ENCODE data around the gene COA5.
A peak's percentile ranks its signal among the peaks of the same experiment; 100 is the strongest.

The COA5 gene, protein sequence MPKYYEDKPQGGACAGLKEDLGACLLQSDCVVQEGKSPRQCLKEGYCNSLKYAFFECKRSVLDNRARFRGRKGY

DNA sequence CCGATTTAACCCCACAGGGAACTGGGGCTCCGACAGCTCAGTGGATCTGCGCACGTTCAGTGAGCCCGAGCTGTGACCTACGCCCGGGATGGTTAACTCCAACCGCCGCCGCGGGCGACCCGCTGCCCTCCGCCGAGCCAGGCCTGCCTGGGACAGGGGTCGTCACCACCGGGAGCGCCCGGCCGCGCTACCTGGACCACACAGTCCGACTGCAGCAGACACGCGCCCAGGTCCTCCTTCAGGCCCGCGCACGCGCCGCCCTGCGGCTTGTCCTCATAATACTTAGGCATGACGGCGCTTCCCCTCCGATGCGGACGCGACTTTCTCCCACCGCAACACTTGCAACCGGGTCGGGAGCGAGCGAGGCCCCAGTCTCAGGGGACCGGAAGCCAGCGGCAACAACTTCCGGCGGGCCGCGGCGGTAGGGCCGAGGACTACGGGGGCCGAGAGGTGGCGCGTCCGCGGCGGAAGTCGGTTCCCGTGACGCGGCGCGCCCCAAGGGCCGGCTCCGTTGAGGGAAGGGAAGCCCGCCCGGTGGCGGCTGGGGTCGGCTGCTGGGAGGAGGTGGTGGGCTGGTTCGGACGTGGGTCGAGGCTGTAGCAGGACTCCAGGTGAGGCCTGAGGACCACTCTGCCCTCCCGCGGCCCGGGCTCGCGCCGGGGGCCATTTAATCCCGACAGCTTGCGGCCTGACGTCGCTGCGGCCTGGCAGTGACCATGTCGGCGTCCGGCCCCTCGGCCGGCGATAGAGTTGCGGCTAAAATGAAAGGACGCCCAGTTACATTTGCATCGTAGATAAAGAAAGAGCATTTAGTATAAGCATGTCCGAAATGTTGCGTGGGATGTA is at the start of gene COA5, which contains the start of gene UNC50:
Gene COA5 (minus strand): TSS at position 397 of the 846 bp plus-strand sequence. CDS start 107 bp downstream, at position 290.
Gene UNC50 (plus strand): TSS at position 474 of the 846 bp plus-strand sequence. CDS start 1,171 bp downstream, outside the sequence.
- peak; percentile 91 for DNase-seq

DNA sequence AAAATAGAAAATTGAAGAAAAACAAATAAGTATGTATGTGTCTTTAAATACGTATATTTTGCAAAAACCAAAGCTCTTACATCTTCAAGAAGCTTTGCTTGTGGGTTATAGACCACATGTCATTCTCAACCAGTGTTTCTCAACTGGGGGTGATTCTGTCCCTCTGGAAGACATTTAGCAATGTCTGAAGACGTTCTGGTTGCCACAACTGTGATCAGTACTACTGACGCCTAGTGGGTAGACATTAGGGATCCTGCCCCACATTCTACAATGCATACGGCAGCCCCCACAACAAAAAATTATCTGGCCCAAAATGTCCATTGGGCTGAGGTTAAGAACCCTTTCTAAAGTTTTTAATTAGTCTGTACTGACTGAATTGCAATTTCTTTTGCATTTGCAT is 48.5 kb upstream of the COA5 start:
- DNase-seq: no peak

DNA sequence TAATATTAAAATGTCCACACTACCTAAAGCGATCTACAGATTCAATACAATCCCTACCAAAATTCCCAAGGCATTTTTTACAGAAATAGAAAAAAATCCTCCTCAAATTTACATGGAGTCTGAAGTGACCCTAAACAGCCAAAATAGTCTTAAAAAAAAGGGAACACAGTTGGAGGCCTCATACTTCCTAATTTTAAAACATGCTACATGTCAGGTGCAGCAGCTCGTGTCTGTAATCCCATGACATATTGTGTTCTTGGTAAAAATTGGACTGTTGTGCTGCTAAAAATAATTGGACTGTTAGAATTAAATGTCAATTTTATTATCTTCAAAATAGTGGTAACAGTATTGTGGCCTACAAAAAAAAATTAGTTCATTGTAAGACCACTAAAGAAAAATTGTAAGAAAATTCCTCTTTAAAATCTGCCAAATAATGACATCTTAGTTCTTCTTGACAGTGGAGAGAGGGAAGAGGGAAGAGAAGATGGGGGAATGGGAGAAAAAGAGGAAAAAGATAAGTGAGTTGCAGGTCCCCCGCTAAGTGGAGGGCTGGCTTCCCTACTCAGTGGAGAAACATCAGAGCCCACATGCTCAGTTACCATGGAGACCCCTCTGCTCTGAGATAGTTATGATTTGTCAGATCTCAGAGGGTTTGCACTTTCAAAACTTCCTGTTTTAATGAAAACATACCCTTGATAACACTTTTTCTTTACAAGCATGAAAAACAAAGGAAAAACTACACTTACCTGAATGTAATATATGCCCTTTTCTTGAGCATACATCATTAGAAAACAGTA is 46.6 kb upstream of the COA5 start:
- no peak for DNase-seq

DNA sequence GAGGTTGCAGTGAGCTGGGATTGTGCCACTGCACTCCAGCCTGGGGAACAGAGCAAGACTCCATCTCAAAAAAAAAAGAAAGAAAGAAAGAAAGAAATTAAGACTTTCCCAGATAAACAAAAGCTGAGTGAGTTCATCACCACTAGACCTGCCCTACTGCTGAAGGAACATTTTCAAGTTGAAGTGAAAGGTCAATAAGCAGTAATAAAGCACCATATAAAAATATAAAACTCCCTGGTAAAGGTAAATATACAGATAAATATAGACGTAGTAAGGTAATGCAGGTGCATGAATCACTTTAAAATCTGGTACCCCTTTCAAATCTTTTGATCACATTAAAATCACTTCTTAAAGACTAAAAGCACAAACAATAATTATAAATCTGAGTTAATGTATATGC is 42.7 kb upstream of the COA5 start:
- DNase-seq: no peak

DNA sequence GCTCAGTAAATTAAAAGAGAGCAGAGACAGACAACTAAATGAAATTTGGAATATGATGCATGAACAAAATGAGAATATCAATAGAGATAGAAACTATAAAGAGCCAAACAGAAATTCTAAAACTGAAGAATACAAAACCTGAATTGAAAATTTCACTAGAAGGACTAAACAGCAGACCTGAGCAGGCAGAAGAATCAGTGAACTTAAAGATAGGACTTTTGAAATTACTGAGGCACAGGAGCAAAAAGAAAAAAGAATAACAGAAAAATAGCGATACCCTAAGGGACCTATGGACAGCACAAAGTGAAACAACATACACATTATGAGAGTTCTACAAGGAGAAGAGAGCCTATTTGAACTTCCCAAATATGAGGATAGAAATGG is 41.7 kb upstream of the COA5 start:
- no peak for DNase-seq

DNA sequence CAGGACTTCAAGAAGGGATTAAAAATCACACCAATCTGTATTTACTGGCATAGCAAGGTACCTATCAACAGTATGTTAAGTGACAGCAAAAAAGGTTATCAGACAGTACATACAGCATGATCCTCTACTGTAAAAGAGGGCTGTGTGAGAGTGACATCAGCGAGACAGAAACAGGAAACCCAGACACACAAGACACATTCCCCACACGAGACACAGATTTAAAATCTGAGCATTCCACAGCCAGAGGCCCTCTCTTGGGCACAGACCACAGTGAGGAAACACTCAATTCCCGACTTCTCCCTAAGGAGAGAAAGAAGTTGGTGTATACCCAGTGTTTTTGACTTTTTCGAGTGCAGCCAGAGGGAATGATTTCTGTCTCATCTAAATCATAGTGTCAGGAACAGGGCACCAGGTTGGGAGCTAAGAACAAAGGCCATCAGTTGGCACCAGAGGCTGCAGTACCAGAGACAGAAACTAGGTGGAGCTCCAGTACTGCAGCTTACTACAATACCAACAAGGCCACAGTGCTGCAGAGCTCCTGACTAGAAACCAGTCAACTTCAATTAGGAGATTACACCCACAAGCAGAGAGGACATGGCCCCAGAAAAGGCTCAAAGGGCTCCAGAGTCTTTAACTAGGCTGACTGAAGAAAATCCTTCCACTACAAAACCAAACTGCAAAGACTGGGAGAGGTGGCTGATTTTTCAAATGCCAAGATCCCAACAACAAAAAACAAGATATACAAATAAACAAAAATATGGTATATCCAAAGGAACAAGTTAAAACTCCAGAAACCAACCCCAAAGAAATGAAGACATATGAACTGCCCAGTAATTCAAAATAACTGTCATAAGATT is 41.1 kb upstream of the COA5 start:
- peak; percentile 68 for DNase-seq

DNA sequence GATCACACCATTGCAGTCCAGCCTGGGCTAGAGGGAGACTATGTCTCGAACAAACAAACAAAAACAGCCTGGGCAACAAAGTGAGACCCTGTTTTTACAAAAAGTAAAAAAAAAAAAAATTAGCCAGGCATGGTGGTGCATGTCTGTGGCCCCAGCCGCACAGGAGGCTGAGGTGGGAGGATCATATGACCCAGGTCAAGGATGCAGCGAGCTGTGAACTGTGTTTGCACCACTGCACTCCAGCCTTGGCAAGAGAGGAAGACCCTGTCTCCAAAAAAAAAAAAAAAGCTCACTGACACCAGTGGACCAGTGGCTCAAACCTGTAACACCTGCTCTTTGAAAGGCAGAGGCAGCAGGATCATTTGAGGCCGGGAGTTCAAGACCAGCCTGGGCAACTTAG is 40.1 kb upstream of the COA5 start:
- DNase-seq: no peak

DNA sequence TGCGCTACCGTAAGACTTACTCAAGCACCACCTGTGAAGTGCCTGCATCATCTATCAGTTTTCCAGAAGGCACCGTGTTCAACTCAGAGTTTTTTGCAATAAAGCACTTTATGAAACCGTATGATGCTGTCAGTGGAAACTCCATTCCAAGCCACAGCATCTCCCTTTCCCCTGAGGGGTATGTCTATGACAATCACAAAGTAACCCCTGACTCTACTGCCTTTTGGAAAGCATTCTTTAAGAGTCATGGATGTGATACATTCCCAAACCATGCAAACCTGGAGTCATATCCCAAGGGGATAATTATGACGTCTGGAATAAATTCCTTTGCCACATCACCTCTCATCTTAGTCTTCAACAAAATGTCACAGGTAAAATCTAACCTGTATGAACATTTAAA is 39.3 kb upstream of the COA5 start:
- DNase-seq: no peak

DNA sequence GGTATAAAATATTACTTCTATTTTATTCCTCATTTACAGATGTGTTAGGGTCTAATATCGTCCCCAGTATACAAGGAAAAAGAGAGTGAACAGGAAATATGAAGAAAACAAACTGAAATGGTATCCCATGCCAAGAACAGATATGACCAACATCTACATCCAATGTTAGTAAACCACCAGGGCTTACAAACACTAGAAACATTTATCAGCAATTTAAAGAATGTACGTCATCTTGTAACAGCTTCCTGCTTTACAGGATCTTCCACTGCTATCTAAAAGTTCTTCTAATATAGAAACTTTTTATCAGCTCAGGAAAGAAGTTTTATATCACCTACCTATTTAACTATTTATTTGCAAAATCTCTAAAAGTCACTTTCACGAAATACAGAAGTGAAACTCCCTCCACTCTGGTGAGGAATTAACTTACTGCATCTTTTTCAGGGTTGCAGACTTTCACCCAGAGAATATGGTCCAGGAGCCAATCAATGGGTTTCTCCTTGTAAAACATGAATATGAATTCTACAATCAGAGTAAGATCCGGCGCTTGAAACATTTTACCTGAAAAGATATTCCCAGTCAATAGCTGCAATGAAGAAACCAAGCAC is 35.3 kb upstream of the COA5 start:
- DNase-seq: peak; percentile 14

DNA sequence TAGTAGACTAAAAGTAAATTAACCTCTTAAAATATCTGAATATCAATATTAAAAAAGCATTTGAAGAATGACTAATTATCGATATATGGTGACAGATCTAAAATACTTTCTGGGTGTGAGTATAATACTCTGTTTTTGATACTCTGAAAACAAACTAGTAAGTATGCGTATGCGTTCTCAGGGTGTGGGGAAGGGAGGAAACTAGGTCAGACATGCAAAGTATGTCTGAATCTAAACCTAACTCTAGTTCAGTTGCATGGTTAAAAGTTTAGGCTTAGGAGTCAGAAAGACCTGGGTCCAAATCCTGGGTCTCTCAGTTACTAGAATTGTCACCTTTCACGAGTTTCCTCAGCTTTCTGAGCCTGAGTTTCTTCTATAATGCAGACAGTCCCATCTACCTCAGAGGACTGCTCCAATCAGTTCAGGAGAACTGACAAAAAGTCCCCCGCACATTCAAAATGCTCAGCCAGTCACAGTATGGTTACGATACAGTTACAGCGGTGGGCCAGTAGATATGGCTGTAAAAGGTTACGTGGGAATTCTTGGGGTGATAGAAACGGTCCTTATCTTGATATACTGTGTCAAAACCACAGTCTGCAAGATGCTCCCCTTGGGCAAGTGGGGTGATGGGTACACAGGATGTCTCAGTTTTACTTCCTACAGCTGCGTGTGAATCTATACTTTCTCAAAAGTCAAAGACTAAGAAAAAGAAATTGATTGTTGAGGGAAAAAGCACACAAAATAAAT is 29.3 kb upstream of the COA5 start:
- DNase-seq: no peak

DNA sequence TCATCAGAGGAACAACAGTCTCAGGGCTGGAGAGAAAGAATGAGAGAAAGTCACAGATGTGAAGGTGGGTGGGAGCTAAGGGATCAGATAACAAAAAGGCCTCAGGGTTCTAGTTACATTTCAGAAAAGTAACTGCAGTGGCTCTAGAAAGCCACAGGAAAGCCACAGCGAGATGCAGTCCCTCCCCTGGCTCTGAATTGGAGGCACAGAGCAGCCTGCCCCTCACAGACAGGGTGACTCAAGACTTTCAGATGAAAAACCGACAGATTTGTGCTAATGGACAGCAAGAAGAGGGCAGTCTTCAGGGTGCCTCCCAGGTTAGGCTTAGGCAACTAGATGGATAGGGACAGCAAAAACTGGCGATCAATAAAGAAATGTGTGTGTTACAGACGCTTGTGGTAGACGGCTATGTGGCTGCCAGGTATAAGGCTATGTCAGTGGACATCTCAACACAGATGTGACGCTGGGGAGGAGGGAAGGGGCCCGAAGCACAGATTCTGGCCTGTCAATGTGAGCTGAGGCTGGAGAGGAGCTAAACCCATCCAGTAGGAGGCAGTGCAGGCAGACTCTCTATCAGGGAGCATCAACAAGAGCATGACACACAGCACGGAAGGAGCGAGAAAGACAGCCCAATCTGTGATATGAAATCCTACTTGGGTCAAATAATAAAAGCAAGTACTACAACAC is 26.2 kb upstream of the COA5 start:
- DNase-seq: peak; percentile 7

DNA sequence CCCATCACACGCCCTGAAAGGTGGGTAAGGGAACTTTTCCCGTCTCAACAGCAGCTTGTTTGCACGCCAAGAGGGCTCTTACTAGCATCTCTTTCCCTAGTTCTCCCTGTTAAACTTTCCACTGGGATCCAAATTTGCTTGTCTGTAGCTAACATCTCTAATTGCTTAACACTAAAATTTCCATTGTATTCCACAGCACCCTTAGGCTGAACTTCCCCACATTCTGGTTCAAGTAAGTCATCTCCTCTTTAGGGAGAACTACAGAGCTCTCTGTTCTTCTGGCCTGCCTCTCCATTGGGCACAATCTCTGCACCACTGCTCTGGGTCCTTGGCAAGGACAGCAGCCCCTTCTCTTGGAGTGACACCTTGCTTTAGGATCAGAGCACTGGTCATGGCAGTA is 24.0 kb upstream of the COA5 start:
- DNase-seq: no peak

DNA sequence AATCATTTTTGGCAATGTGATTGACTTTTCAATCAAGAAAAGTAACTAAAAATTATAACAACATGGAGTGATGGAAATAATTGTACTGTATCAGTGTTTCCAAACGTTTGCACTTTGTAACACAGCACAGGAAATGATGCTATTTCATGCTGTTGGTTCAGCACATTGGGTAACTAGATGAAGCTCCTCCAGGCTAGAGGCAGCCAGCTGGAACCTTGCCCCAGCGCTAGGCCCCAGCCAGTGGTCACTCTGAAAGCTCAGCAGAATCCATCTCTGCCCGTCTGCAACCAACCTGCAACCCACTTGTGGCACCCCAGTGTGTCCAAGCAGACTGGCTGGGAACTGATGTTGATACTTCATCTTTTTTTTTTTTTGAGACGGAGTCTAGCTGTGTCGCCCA is 15.3 kb upstream of the COA5 start:
- no peak for DNase-seq

DNA sequence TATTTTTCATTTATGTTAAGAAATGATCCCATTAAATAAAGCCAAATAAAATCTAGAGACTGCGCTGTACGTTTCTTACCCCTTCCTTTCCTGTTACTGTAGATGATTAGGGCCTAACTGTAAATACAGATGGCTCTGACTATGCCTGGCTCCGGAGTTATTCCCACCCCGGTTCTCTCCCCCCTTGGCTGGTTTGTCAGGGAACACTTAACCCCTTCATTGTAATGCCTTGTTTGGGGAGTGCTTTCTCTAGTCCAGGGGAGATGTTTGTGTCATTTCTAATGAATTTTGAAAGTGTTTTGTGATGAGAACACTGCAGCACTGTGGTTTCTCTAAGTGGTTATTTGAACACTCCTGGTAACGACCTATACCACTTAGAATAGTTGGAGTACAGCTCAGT is 8.8 kb upstream of the COA5 start:
- no peak for DNase-seq

DNA sequence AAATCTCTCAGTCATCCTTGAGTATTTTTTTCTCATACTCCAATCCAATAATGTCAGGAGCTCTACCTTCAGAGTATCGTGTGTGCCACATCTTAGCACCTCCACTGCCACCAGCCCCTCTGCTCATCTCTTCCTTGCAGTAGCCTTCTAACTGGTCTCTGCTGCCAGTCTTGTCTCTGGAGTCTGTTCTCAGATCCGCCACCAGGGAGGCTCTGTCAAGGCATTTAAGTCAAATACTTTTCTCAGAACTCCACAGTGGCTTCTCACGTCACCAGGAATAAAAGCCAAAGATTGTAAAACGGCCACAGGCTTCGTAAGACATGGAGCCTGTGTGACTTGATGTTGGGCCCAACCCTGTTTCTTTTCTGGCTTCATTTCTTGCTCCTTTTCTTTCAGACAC is 7.2 kb upstream of the COA5 start:
- no peak for DNase-seq

DNA sequence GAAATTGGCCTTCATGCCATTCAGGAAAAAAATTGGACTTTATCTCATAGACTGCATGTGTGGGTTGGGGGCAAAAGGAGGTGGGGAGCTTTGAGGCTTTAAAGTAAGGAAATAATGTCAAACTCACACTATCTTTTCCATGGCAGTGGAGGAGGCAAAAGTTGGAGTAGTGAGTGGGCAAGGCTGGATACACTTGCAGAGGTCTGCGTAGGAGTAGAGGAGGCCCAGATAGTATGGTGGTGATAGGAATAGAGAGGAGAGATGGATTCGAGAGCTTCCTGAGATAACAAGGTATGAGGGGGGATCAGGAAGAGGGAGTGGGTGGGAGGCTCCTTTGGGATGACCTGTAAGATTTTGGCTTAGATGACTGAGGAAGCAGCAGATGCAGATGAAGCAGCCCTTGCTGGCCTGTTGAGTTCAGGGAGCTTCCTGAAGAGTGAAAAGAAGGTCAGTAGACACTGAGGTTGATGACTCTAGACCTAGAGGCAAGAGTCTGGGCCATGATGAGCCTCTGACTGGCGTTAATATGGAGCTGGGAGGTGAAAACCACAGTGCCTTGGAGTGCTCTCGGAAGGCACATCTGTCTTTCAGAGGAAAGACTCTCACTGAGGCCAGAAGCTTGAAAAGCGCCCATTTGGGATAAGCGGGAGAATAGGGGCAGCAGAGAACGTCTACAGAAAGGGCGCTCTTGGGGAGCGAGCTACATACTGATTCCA is 5.9 kb upstream of the COA5 start:
- no peak for DNase-seq

DNA sequence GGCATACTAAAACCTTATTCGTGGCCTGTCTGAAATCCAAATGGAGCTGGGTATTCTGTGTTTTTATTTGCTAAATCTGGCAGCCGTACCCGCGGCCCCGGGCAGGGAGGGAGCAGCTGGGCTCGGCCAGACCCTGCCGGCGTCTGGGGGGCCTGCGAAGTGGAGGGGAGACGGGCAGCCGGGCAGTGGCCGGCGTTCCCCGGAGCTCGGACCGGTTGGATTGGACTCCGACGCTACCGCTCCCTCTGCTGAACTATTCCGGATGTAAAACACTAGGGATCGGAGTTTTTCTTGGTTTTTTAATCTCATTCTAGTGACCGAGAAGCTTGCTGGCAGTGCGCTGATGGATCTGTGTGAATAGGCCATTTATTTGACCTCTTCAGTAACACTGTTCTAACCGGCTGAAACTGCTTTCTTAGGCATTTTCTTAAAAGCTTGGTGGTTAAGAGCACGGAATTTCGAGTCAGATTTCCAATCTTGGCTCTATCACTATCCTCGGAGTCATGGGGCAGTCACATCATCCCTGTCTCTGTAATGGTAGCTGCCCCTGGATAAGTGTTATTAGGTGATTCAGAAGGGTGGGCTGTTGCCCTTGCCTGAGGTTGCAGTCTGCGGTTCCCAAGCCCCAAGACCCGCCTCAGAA is 771 bp upstream of the COA5 start:
- peak; percentile 33 for DNase-seq

DNA sequence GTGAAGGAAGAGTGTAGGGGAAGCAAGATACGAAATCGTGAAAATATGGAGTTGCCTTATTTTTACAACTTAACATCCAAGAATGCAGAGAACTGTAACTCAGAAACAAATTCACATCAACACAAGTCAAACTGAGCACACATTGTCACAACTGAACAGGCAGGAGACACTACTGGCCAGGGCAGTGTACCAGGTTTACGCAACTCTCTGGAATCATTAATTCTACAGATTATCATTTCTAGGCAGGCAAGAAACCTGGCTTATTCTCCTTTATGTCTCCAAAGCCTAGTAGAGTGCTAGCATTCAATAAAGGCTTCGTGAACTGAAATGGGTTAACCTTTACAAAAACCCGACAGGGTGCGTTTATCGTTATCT is 584 bp downstream of the COA5 start:
- no peak for DNase-seq

DNA sequence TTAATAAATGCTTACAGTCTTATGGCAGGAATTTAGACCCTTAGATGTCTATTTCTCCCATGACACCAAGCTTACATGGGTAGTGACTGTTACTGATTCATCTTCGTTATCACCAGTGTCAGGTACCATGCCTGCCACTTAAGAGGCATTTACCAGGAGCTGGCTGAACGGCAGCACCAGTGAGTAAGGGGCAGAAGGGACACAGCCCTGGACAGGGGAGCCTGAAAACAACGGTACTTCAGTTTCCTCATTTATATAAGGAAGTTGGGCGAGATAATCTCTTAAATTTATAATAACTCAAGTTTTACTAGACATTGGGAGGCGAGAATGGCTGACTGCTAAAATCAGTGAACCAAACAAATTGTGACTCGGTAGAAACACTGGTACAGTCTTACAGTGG is 1.2 kb downstream of the COA5 start:
- DNase-seq: no peak

DNA sequence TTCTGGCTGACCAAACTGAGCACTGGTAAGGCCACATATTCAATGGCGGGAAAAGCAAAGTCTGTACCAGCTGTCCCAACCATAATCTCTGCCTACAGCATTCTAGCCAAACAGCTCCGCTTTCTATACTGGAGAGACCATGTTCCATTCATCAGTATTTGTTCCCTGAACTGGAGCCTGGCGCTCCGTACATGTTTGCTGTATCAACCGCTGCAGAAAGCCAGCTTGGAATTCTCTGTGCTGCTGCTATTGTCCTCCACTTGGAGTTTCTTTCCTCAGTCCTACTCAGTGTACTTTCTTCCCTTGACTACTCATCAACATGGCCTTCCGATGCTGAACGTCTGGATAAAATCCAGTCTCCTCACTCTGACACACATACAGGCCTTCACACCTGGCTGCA is 1.9 kb downstream of the COA5 start:
- no peak for DNase-seq

Data from HCEC 1CT (cell line).